ENCODE data around the gene PABPC1L. TPM values are rescaled to one million over a fixed set of nuclear protein-coding genes. Genes with fewer than 3 reads are reported as not detected.

Gene PABPC1L
- total RNA-seq, 1 experiment from 2014 or later = 90.7 TPM

DNA sequence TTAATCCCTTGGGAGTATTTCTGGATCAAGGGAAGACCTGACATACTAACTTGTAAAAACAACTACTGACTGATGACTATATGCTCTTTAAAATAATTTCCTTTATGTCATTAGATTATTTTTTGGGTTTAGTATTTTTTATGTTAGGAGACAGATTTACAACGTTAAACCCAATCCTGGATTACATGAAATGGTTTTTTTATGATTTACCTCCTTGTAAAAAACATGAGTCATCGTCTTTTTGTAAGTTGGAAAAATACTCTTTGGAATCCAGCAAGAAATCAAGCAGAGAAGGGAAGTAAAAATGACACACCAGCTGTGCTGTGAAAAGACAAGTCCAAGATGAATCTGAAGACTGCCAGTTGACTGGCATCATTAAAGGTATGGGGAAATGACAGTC is 63.2 kb downstream of the PABPC1L start:
- DNase-seq (ENCODE audit: low spot score) = no peak
- TF ChIP-seq, protein P1, sequence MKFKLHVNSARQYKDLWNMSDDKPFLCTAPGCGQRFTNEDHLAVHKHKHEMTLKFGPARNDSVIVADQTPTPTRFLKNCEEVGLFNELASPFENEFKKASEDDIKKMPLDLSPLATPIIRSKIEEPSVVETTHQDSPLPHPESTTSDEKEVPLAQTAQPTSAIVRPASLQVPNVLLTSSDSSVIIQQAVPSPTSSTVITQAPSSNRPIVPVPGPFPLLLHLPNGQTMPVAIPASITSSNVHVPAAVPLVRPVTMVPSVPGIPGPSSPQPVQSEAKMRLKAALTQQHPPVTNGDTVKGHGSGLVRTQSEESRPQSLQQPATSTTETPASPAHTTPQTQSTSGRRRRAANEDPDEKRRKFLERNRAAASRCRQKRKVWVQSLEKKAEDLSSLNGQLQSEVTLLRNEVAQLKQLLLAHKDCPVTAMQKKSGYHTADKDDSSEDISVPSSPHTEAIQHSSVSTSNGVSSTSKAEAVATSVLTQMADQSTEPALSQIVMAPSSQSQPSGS (CRISPR knock-in tag; IDR thresholded peaks at IDR 0.05; ENCODE audit: borderline replicate concordance, low read depth) = no peak
- TF ChIP-seq, protein P2, sequence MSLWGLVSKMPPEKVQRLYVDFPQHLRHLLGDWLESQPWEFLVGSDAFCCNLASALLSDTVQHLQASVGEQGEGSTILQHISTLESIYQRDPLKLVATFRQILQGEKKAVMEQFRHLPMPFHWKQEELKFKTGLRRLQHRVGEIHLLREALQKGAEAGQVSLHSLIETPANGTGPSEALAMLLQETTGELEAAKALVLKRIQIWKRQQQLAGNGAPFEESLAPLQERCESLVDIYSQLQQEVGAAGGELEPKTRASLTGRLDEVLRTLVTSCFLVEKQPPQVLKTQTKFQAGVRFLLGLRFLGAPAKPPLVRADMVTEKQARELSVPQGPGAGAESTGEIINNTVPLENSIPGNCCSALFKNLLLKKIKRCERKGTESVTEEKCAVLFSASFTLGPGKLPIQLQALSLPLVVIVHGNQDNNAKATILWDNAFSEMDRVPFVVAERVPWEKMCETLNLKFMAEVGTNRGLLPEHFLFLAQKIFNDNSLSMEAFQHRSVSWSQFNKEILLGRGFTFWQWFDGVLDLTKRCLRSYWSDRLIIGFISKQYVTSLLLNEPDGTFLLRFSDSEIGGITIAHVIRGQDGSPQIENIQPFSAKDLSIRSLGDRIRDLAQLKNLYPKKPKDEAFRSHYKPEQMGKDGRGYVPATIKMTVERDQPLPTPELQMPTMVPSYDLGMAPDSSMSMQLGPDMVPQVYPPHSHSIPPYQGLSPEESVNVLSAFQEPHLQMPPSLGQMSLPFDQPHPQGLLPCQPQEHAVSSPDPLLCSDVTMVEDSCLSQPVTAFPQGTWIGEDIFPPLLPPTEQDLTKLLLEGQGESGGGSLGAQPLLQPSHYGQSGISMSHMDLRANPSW (CRISPR knock-in tag; conservative IDR thresholded peaks at IDR 0.05; ENCODE audit: low read depth) = no peak
- TF ChIP-seq, protein P3, sequence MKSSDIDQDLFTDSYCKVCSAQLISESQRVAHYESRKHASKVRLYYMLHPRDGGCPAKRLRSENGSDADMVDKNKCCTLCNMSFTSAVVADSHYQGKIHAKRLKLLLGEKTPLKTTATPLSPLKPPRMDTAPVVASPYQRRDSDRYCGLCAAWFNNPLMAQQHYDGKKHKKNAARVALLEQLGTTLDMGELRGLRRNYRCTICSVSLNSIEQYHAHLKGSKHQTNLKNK (CRISPR knock-in tag; IDR thresholded peaks at IDR 0.05) = no peak
- TF ChIP-seq CREB1 (CRISPR knock-in tag; IDR thresholded peaks at IDR 0.05) (no peak), NFE2L1 (CRISPR knock-in tag; IDR thresholded peaks at IDR 0.05) (no peak), FOXK1 (CRISPR knock-in tag; IDR thresholded peaks at IDR 0.05) (no peak), ZNF396 (CRISPR knock-in tag; IDR thresholded peaks at IDR 0.05; ENCODE audit: borderline replicate concordance) (no peak), KAT7 (CRISPR knock-in tag; IDR thresholded peaks at IDR 0.05; ENCODE audit: borderline replicate concordance) (no peak)
- TF ChIP-seq, protein P4, sequence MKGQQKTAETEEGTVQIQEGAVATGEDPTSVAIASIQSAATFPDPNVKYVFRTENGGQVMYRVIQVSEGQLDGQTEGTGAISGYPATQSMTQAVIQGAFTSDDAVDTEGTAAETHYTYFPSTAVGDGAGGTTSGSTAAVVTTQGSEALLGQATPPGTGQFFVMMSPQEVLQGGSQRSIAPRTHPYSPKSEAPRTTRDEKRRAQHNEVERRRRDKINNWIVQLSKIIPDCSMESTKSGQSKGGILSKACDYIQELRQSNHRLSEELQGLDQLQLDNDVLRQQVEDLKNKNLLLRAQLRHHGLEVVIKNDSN (CRISPR knock-in tag; IDR thresholded peaks at IDR 0.05) = no peak
- TF ChIP-seq, protein P5, sequence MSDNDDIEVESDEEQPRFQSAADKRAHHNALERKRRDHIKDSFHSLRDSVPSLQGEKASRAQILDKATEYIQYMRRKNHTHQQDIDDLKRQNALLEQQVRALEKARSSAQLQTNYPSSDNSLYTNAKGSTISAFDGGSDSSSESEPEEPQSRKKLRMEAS (CRISPR knock-in tag; IDR thresholded peaks at IDR 0.05) = no peak
- TF ChIP-seq, protein P6, sequence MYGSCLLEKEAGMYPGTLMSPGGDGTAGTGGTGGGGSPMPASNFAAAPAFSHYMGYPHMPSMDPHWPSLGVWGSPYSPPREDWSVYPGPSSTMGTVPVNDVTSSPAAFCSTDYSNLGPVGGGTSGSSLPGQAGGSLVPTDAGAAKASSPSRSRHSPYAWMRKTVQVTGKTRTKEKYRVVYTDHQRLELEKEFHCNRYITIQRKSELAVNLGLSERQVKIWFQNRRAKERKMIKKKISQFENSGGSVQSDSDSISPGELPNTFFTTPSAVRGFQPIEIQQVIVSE (CRISPR knock-in tag; IDR thresholded peaks at IDR 0.05; ENCODE audit: borderline replicate concordance) = no peak
- TF ChIP-seq, protein P7, sequence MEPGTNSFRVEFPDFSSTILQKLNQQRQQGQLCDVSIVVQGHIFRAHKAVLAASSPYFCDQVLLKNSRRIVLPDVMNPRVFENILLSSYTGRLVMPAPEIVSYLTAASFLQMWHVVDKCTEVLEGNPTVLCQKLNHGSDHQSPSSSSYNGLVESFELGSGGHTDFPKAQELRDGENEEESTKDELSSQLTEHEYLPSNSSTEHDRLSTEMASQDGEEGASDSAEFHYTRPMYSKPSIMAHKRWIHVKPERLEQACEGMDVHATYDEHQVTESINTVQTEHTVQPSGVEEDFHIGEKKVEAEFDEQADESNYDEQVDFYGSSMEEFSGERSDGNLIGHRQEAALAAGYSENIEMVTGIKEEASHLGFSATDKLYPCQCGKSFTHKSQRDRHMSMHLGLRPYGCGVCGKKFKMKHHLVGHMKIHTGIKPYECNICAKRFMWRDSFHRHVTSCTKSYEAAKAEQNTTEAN (CRISPR knock-in tag; IDR thresholded peaks at IDR 0.05) = no peak
- TF ChIP-seq, protein P8, sequence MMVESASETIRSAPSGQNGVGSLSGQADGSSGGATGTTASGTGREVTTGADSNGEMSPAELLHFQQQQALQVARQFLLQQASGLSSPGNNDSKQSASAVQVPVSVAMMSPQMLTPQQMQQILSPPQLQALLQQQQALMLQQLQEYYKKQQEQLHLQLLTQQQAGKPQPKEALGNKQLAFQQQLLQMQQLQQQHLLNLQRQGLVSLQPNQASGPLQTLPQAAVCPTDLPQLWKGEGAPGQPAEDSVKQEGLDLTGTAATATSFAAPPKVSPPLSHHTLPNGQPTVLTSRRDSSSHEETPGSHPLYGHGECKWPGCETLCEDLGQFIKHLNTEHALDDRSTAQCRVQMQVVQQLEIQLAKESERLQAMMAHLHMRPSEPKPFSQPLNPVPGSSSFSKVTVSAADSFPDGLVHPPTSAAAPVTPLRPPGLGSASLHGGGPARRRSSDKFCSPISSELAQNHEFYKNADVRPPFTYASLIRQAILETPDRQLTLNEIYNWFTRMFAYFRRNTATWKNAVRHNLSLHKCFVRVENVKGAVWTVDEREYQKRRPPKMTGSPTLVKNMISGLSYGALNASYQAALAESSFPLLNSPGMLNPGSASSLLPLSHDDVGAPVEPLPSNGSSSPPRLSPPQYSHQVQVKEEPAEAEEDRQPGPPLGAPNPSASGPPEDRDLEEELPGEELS (CRISPR knock-in tag; IDR thresholded peaks at IDR 0.05) = no peak
- TF ChIP-seq, protein P9, sequence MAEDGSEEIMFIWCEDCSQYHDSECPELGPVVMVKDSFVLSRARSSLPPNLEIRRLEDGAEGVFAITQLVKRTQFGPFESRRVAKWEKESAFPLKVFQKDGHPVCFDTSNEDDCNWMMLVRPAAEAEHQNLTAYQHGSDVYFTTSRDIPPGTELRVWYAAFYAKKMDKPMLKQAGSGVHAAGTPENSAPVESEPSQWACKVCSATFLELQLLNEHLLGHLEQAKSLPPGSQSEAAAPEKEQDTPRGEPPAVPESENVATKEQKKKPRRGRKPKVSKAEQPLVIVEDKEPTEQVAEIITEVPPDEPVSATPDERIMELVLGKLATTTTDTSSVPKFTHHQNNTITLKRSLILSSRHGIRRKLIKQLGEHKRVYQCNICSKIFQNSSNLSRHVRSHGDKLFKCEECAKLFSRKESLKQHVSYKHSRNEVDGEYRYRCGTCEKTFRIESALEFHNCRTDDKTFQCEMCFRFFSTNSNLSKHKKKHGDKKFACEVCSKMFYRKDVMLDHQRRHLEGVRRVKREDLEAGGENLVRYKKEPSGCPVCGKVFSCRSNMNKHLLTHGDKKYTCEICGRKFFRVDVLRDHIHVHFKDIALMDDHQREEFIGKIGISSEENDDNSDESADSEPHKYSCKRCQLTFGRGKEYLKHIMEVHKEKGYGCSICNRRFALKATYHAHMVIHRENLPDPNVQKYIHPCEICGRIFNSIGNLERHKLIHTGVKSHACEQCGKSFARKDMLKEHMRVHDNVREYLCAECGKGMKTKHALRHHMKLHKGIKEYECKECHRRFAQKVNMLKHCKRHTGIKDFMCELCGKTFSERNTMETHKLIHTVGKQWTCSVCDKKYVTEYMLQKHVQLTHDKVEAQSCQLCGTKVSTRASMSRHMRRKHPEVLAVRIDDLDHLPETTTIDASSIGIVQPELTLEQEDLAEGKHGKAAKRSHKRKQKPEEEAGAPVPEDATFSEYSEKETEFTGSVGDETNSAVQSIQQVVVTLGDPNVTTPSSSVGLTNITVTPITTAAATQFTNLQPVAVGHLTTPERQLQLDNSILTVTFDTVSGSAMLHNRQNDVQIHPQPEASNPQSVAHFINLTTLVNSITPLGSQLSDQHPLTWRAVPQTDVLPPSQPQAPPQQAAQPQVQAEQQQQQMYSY (CRISPR knock-in tag; IDR thresholded peaks at IDR 0.05) = no peak
- TF ChIP-seq, protein P10, sequence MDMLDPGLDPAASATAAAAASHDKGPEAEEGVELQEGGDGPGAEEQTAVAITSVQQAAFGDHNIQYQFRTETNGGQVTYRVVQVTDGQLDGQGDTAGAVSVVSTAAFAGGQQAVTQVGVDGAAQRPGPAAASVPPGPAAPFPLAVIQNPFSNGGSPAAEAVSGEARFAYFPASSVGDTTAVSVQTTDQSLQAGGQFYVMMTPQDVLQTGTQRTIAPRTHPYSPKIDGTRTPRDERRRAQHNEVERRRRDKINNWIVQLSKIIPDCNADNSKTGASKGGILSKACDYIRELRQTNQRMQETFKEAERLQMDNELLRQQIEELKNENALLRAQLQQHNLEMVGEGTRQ (CRISPR knock-in tag; IDR thresholded peaks at IDR 0.05) = no peak
- Mint-ChIP-seq H3K27ac (no peak overlapping the region), H3K4me3 (no peak overlapping the region), H3K4me1 (peaks cover 27% of the 10 kb centered on the region), H3K27me3 (ENCODE audit: low read depth) (no peaks in the 10 kb centered on the region), H3K36me3 (peaks cover 25% of the 10 kb centered on the region), H3K9me3 (no peaks in the 10 kb centered on the region)
- POLR2A ChIA-PET = no interaction called here
- no peak for ATAC-seq
- CTCF ChIA-PET = no interaction called here

Data from WTC11 (cell line).